Endothelial cell of umbilical vein (primary cell): Measurements from ENCODE around the gene LAMA5.

Source experiments
- POLR2A ChIP-seq: IDR thresholded peaks from 2 replicates; pipeline ENCODE4 v1.6.1; 2012; ENCODE audit warnings: low read depth, mild to moderate bottlenecking, control low read depth, low read length
- TF ChIP-seq, protein P1 (sequence below), 2 donors: IDR thresholded peaks; 1 replicate in 1 of 2; 2 replicates in 1 of 2; pipeline ENCODE4 v1.5.1; 2011; ENCODE audit warnings: low read length in 2 of 2, mild to moderate bottlenecking in 2 of 2, moderate library complexity in 2 of 2, control low read depth in 1 of 2, inconsistent platforms in 1 of 2, low read depth in 1 of 2; ENCODE audit not compliant: insufficient read depth in 1 of 2; ENCODE audit errors: extremely low read depth in 1 of 2

DNA sequence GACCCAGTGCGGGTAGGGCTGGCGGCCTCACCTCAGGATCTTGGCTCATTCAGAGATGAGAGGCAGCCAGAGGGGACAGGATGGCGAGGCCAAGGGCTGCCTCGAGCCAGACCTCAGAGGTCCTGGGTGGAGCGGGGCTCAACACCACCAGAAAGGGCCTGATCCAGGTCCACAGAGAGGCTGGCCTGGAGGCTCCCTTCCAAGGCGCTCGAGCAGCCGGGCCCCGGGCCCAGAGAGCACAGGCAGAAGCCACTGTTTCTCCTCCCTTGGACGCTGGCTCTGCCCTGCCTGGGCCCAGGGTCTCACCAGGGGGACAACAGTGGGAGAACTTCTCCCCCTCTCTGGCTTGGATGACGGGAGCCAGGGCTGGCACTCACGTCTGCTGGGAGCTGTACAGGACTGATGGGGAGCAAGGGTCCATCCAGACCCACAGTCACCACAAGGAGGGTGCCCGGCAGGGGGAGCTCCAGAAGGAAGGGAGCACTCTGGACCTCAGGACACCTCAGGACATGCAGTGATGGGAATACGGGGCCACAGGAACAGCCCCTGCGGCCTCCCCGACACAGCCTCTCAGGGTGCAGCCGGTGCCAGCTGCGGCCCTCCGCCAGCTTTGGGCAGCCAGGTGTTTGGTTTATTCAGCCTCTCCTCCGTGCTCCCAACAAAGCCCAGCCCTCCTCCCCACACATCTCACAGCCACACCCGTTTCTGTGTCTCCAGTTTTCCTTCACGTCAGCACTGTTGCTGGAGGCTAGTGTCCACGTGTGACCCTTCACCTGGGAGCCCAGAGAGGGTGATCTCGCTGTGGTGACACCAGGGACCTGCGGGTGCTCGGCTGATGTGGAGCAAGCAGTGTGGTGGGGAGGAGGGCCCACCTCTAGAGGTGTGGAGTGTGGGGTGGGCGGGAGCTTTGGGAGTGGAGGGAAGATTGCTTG lies 28.5 kb upstream of the LAMA5 start:
- TF ChIP-seq, protein P1, sequence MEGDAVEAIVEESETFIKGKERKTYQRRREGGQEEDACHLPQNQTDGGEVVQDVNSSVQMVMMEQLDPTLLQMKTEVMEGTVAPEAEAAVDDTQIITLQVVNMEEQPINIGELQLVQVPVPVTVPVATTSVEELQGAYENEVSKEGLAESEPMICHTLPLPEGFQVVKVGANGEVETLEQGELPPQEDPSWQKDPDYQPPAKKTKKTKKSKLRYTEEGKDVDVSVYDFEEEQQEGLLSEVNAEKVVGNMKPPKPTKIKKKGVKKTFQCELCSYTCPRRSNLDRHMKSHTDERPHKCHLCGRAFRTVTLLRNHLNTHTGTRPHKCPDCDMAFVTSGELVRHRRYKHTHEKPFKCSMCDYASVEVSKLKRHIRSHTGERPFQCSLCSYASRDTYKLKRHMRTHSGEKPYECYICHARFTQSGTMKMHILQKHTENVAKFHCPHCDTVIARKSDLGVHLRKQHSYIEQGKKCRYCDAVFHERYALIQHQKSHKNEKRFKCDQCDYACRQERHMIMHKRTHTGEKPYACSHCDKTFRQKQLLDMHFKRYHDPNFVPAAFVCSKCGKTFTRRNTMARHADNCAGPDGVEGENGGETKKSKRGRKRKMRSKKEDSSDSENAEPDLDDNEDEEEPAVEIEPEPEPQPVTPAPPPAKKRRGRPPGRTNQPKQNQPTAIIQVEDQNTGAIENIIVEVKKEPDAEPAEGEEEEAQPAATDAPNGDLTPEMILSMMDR (IDR thresholded peaks at IDR 0.05; ENCODE audit: extremely low read depth in 1 of 2, insufficient read depth in 1 of 2, low read depth in 1 of 2, low read length in 2 of 2): no peak
- TF ChIP-seq POLR2A: no peak
